Activated T-cell treated with anti-CD3 and anti-CD28 coated beads for 4 hours (primary cell): ENCODE results near the gene CTNNBL1.
"Not testable (repeated sequence)": the region's sequence is repeated elsewhere in the genome, so short reads cannot be mapped to it uniquely, and the experiment has no call there.

Experiments
- DNase-seq: peaks from one replicate; pipeline ENCODE4 v3.0.0-alpha.2; 2020

Gene CTNNBL1

DNA sequence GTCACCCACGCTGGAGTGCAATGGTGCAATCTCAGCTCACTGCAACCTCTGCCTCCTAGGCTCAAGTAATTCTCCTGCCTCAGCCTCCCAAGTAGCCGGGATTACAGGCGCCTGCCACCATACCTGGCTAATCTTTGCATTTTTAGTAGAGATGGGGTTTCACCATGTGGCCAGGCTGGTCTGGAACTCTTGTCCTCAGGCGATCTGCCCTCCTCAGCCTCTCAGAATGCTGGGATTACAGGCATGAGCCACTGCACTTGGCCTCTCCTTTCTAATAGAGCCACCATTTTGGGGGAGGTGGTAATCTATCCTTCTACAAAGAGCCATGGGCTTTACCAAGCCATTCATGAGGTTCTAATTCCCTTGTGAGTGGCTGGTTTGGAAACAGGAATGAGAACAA is 14.1 kb upstream of the CTNNBL1 start:
- not testable (repeated sequence) for DNase-seq

GRCh38 chr20:37680420-37680819 is 13.4 kb upstream of the CTNNBL1 start:
- DNase-seq = no peak

GRCh38 chr20:37681384-37682112 is 12.3 kb upstream of the CTNNBL1 start:
- DNase-seq = no peak

DNA sequence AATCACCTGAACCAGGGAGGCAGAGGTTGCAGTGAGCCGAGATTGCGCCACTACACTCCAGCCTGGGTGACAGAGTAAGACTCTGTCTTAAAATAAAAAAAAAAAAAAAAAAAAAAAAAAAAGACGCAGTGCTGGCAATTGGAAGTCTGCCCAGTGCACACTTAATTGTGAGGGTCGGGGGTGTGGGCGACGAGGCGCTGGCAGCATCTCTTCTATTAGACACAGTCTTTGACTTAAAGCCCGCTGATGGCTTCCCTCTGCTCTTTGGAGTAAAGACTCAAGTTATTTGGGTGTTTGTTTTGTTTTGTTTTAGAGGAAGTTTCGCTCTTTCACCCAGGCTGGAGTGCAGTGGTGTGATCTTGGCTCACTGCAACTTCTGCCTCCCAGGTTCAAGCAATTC is 10.7 kb upstream of the CTNNBL1 start:
- not testable (repeated sequence) for DNase-seq

GRCh38 chr20:37686762-37687477 is 6.9 kb upstream of the CTNNBL1 start:
- no peak for DNase-seq

- no peak for DNase-seq
Observed at GRCh38 chr20:37687478-37687805, 6.4 kb upstream of the CTNNBL1 start.

DNA sequence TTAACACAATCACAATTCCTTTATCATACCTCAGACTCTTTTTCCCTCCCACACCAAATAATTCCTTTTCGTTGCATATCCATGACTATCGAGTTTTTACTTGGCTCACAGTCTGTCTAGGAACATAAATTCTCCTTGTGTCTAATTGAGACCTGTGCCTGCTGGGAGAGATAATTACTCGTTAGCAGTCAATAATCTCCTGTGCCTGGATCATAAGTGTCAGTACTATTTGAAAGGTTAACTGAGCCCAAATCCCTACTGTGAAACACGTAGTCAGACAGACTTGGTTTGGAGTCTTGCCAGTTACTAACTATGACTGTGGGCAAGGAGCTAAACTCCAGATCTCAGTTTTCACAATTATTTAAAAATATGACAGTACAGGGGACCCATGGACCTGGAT is 5.7 kb upstream of the CTNNBL1 start:
- DNase-seq = no peak

DNA sequence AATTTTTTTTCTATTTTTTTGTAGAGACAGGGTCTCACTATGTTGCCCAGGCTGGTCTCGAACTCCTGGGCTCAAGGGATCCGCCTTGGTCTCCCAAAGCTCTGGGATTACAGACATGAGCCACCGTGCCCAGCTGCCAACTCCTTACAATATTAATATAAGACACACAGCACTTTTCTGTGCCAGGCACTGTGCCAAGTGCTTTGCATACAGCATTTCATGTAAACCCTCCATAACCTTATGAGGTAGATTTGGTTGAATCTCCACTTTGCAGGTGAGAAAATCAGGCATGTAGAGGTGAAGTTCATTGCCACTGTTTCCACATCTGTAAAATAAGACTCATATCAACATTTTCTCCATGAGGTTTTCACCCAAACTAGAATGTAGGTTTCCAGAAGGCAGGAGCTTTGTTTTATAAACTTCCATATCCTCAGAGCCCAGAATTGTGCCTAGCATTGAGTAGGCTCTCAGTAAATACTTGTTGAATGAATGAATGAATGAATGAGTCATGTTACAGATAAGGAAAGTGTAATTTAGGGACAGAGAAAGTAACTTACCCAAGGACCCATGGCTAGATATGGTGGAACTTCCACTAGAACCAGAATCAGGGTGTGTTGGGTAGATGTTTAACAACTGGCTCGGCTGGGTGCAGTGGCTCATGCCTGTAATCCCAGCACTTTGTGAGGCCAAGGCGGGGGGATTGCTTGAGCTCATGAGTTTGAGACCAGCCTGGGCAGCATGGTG is 3.0 kb upstream of the CTNNBL1 start:
- no peak for DNase-seq

GRCh38 chr20:37692459-37693166 is 1.2 kb upstream of the CTNNBL1 start:
- no peak for DNase-seq

DNA sequence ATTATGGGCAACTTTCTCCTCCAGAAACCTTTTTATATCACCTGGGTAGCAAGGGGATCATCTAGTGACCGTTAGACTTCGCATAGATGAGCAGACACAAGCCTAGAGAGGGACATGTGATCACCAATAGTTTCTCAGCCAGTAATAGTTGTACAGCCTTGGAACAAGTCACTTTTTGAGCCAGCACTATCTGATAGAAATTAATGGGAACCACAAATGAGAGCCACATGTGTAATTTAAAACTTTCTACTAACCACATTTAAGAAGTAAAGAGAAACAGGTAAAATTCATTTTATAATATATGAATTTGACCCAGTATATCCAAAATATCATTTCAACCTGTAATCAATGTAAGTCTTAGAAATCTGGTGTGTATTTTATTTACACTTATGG is 592 bp upstream of the CTNNBL1 start:
- no peak for DNase-seq

GRCh38 chr20:37695684-37696342 is 2.0 kb downstream of the CTNNBL1 start:
- DNase-seq = no peak

DNA sequence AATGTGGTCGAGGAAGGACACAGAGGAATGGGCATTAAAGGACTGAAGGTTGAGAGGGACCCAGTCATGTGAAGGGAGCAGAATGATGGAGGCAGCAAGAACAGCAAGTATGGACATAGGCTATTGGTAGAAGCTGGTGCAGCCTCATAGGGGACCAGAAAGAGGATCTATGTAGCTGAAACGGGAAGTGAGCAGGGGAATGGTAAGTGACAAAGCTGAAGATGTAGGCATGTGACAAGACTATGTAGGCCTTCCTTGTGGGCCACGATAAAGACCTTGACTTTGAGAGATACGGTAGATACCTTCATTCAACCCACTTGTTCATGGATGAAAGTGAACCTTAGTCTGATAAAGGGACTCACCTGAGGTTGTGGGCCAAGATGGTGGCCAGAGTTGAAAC is 3.5 kb downstream of the CTNNBL1 start:
- no peak for DNase-seq

DNA sequence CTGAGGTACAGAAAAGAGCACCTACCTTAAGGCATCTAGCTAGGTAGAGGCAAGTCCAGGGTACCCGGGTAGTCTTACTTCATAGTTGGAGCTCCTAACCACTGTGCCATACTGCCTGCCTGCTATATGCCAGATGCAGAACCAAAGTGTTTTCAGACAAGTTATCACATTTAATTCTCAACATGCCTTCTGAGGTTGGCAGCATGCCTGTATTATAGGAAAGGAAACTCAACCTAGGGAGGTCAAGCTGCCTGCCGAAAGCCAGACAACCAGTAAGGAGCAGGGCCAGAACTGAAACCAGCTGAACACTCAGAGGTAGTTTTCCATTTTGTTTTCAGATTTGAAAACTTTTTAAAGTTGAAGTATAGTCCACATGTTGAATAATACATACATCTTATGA is 5.4 kb downstream of the CTNNBL1 start:
- DNase-seq = no peak

GRCh38 chr20:37700301-37700700 is 6.5 kb downstream of the CTNNBL1 start:
- no peak for DNase-seq

- DNase-seq = not testable (repeated sequence)
Observed at GRCh38 chr20:37701676-37702075, 7.8 kb downstream of the CTNNBL1 start.

DNA sequence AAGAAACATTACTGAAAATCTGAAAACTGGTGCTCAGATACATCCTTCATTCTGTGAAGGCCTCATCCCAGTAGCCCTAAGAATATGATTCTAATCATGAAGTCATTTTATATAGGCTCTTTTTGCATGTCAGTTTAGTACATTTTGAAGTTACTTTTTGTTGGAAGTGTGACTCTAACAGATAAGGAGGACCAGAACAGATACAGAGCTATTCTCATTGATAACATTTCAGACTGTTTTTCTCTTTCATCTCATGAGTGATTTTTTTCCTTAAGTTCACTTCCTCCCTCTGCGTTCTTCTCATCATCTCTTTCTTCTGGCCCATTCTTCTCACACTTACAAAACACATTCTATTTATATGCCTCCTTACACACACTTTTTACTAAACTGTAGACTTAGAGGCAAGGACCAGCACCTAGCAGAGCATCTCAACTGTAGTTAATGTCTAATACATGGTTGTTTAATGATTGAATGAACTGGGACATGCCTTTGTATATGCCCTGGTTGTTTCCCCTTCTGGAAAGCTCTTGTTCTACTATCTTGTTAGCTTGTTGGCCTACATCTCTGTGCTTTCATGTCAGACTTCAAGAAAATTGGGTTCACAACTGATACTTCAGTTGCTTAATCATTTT is 8.7 kb downstream of the CTNNBL1 start:
- DNase-seq = no peak

GRCh38 chr20:37703035-37703845 is 9.4 kb downstream of the CTNNBL1 start:
- no peak for DNase-seq

GRCh38 chr20:37704955-37705354 is 11.1 kb downstream of the CTNNBL1 start:
- DNase-seq = no peak

- DNase-seq = no peak
Observed at GRCh38 chr20:37706298-37706697, 12.5 kb downstream of the CTNNBL1 start.

DNA sequence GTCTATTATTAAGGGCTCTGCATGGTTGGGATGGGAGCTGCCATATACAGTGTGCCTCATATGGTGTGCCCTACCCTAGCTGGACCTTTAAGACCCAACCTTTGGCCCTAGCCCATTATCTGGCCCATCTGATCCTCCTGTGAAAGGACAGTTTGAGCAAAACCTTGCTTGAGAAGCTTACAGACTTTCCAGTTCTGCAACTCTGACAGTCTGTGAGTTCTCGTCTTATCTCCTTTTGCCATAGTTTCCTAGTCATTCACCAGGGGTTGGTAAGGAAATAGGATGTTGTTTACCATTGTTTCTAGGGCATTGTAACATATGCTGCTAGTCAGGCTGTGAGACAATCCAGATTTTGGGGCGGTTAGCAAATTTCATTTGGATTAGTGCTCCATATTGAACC is 17.2 kb downstream of the CTNNBL1 start:
- DNase-seq = no peak
